SIG-M5 treated with dmso at 0.1 percent for 504 hours (cell line): ENCODE measurements around the gene HIGD1A.
"Not testable (repeated sequence)": the region's sequence is repeated elsewhere in the genome, so short reads cannot be mapped to it uniquely, and the experiment has no call there.

Source experiments
- DNase-seq: peaks from one replicate; lab custom pipeline; 2025; ENCODE audit not compliant: unreplicated experiment; lab: John Stamatoyannopoulos, UW

Gene HIGD1A

GRCh38 chr3:42829628-42830436, 25.5 kb upstream of the HIGD1A start:
- no peak for DNase-seq

- no peak for DNase-seq
Measured at GRCh38 chr3:42829083-42829627, 24.9 kb upstream of the HIGD1A start.

DNA sequence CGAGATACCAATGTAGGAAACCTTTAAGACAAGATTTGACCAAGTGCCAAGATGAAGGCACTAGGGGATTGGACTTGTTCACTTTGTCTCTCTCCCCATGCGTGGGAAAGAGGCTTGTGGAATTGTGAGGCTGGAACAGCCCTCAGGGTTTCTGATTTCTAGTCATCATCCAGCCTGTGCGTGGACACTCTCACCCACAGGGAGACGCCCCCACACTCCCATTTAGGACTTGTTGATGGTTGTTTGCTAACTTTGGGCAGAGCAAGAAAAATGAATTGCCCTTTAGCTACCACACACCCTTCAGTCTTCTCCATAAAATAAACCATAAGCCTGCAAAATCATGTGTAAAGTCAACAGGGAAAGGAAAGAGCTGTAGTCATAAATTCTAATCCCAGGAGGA, 23.4 kb upstream of the HIGD1A start:
- DNase-seq = no peak

GRCh38 chr3:42827023-42827422, 22.7 kb upstream of the HIGD1A start:
- DNase-seq = no peak

- no peak for DNase-seq
Measured at GRCh38 chr3:42826141-42826540, 21.9 kb upstream of the HIGD1A start.

GRCh38 chr3:42823351-42823750, 19.1 kb upstream of the HIGD1A start:
- no peak for DNase-seq

GRCh38 chr3:42822828-42823227, 18.5 kb upstream of the HIGD1A start:
- DNase-seq = no peak

DNA sequence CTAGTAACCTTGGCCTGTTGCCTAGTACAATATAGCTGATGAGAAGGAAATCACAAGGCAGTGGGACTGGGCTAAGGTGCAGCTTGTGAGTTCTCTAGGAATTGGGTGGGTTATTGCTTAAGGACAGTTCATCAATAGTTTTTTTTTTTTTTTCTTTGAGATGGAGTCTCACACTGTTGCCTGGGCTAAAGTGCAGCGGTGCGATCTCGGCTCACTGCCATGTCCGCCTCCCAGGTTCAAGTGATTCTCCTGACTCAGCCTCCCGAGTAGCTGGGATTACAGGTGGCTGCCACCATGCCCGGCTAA, 16.4 kb upstream of the HIGD1A start:
- DNase-seq = no peak

DNA sequence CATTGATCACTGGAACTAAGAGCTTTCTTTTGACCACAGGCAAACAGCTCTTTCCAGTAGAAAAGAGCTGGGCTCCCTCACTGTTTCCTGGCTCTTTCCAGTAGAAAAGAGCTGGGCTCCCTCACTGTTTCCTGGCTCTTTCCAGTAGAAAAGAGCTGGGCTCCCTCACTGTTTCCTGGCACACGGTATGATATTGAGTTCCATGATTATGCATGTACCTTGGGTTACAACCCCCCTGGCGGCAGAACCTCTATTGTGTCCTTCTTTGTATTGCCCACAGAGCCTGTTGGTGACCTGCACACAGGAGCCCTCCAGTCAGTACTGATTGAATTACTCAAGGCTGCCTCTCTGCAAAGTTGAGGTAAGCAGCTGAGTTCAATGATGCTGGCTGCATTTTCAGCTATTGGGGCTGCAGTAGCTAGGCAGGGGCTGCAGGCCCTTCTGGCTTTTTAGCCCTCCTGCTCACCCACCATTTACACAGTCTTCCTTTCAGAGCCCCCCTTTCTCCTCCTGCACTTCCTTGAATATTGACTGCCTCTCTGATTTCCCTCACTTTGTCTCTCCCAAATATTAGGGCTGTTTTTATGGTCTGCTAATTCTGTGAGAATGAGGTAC, 15.2 kb upstream of the HIGD1A start:
- no peak for DNase-seq

GRCh38 chr3:42815826-42816225, 11.5 kb upstream of the HIGD1A start:
- DNase-seq = no peak

GRCh38 chr3:42814914-42815507, 10.7 kb upstream of the HIGD1A start:
- DNase-seq = no peak

GRCh38 chr3:42814246-42814645, 10.0 kb upstream of the HIGD1A start:
- DNase-seq = no peak

GRCh38 chr3:42811118-42811883, 7.0 kb upstream of the HIGD1A start:
- DNase-seq = peak; percentile 18

DNA sequence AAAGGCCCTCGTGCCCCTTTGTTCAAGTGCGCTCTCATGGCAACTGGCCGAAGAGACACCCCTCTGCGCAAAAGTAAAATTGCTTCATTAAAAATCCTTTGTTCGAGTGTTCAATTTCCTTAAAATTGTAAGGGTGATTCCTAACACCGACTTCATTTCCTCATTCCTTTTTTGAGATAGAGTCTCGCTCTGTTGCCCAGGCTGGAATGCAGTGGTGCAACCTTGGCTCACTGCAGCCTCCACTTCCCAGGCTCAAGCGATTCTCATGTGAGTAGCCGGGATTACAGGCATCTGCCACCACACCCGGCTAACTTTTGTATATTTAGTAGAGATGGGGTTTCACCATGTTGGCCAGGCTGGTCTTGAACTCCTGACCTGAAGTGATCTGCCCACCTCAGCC, 6.4 kb upstream of the HIGD1A start:
- DNase-seq = not testable (repeated sequence)

- no peak for DNase-seq
Measured at GRCh38 chr3:42809202-42809601, 4.9 kb upstream of the HIGD1A start, which contains the start of gene ACKR2. Gene ACKR2 (plus strand): TSS chr3:42809445. CDS start chr3:42864503, 55,058 bp downstream.

- DNase-seq = no peak
Measured at GRCh38 chr3:42807929-42808328, 3.6 kb upstream of the HIGD1A start.

- DNase-seq = no peak
Measured at GRCh38 chr3:42805141-42805821, 991 bp upstream of the HIGD1A start.

GRCh38 chr3:42804831-42805132, 492 bp upstream of the HIGD1A start:
- DNase-seq = no peak

GRCh38 chr3:42803414-42804105, 730 bp downstream of the HIGD1A start:
- peak; percentile 33 for DNase-seq

GRCh38 chr3:42802876-42803413, 1.3 kb downstream of the HIGD1A start:
- DNase-seq = no peak
